Skeletal muscle tissue (tissue), 4 donors: ENCODE data around the gene ST13. TPM values are rescaled to one million over a fixed set of nuclear protein-coding genes. Genes with fewer than 3 reads are reported as not detected.
"Not testable (repeated sequence)": the region's sequence is repeated elsewhere in the genome, so short reads cannot be mapped to it uniquely, and the experiment has no call there.

Experiments used
- H3K27ac ChIP-seq: one replicate; pipeline ENCODE4 v1.7.0; 2013; ENCODE audit warnings: mild to moderate bottlenecking, low read depth, low read length, inconsistent platforms
- H3K27me3 ChIP-seq, 3 donors: one replicate each; pipeline ENCODE4 v1.7.0; 2013; ENCODE audit warnings: low read length in 3 of 3; ENCODE audit not compliant: control insufficient read depth in 3 of 3, insufficient read depth in 3 of 3
- H3K36me3 ChIP-seq, 3 donors: one replicate each; pipeline ENCODE4 v1.7.0; 2013; ENCODE audit warnings: low read length in 3 of 3; ENCODE audit not compliant: control insufficient read depth in 3 of 3, insufficient read depth in 3 of 3
- H3K4me1 ChIP-seq, 3 donors: one replicate each; pipeline ENCODE4 v1.7.0; 2013; ENCODE audit warnings: low read length in 3 of 3, mild to moderate bottlenecking in 3 of 3; ENCODE audit not compliant: control insufficient read depth in 3 of 3, insufficient read depth in 3 of 3
- H3K4me3 ChIP-seq, 3 donors: one replicate each; pipeline ENCODE4 v1.7.0; 2013; ENCODE audit warnings: low read length in 3 of 3
- H3K9ac ChIP-seq, 3 donors: one replicate each; pipeline ENCODE4 v1.7.0; 2013; ENCODE audit warnings: low read length in 3 of 3, mild to moderate bottlenecking in 3 of 3, moderate library complexity in 2 of 3, low read depth in 1 of 3
- H3K9me3 ChIP-seq, 3 donors: one replicate each; pipeline ENCODE4 v1.7.0; 2013; ENCODE audit warnings: low read length in 3 of 3; ENCODE audit not compliant: control insufficient read depth in 3 of 3
- total RNA-seq: library from RNA; depleted of rRNA; stranded (reverse); fragments of >200 nt; gene quantifications from one replicate; pipeline ENCODE4 v1.2.3, GENCODE V29; 2014
- donor health status: Osteomylitis.

The ST13 gene
- total RNA-seq, 1 donor from 2014 or later, result 203 TPM

- H3K27ac ChIP-seq, result no peak overlapping the region
- no peak overlapping the region for H3K4me3 ChIP-seq
- H3K27me3 ChIP-seq, result no peaks in the 10 kb centered on the region
- no peak overlapping the region for H3K9ac ChIP-seq
- peaks cover 0 to 14% (median 4%) of the 10 kb centered on the region in 3 donors for H3K36me3 ChIP-seq
- H3K4me1 ChIP-seq, result no peaks in the 10 kb centered on the region
- H3K9me3 ChIP-seq, result no peaks in the 10 kb centered on the region
These were observed 17.6 kb upstream of the ST13 start for GRCh38 chr22:40874016-40874415.

GRCh38 chr22:40868379-40868778 lies 11.9 kb upstream of the ST13 start:
- not testable (repeated sequence) for H3K4me3 ChIP-seq, H3K27ac ChIP-seq, H3K9me3 ChIP-seq, H3K27me3 ChIP-seq, H3K4me1 ChIP-seq, H3K9ac ChIP-seq
- H3K36me3 ChIP-seq, result peaks cover 0 to 14% (median 4%) of the 10 kb centered on the region in 3 donors

- H3K9ac ChIP-seq, result no peak overlapping the region
- H3K27me3 ChIP-seq, result no peaks in the 10 kb centered on the region
- no peaks in the 10 kb centered on the region for H3K4me1 ChIP-seq
- no peak overlapping the region for H3K27ac ChIP-seq
- H3K4me3 ChIP-seq, result no peak overlapping the region
- no peaks in the 10 kb centered on the region for H3K9me3 ChIP-seq
- peaks cover 0 to 14% (median 4%) of the 10 kb centered on the region in 3 donors for H3K36me3 ChIP-seq
These were observed 10.7 kb upstream of the ST13 start for GRCh38 chr22:40867109-40867508.

- Histone ChIP-seq H3K4me1 (peaks cover 8 to 9% (median 8%) of the 10 kb centered on the region in 3 donors), H3K9ac (no peak overlapping the region), H3K9me3 (no peaks in the 10 kb centered on the region), H3K27me3 (no peaks in the 10 kb centered on the region), H3K4me3 (no peak overlapping the region), H3K36me3 (peaks cover 0 to 7% (median 4%) of the 10 kb centered on the region in 3 donors), H3K27ac (no peak overlapping the region)
These were observed 6.1 kb upstream of the ST13 start for GRCh38 chr22:40862537-40862936.

GRCh38 chr22:40862013-40862412 lies 5.6 kb upstream of the ST13 start, which contains the start of gene DNAJB7:
DNAJB7 (minus strand) TSS chr22:40862113; CDS start chr22:40861994, 119 bp downstream.
- H3K4me1 ChIP-seq, result peaks cover 9 to 13% (median 10%) of the 10 kb centered on the region in 3 donors
- no peaks in the 10 kb centered on the region for H3K9me3 ChIP-seq
- H3K9ac ChIP-seq, result no peak within 1 kb of the TSS
- no peak within 1 kb of the TSS for H3K4me3 ChIP-seq
- H3K36me3 ChIP-seq, result peaks cover 0 to 7% (median 4%) of the 10 kb centered on the region in 3 donors
- no peaks in the 10 kb centered on the region for H3K27me3 ChIP-seq
- H3K27ac ChIP-seq, result no peak within 1 kb of the TSS

- H3K27ac ChIP-seq, result peak overlapping the region; percentile 97
- H3K9me3 ChIP-seq, result no peaks in the 10 kb centered on the region
- H3K4me3 ChIP-seq, result peak overlapping the region; percentile 89 to 100 (median 97)
- H3K9ac ChIP-seq, result peak overlapping the region; percentile 97 to 99 (median 99)
- H3K4me1 ChIP-seq, result peaks cover 37 to 41% (median 40%) of the 10 kb centered on the region in 3 donors
- no peaks in the 10 kb centered on the region for H3K27me3 ChIP-seq
- H3K36me3 ChIP-seq, result peaks cover 2 to 7% (median 4%) of the 10 kb centered on the region in 3 donors
These were observed 943 bp upstream of the ST13 start for GRCh38 chr22:40857309-40857855.

GRCh38 chr22:40855979-40856512 lies 393 bp downstream of the ST13 start:
- H3K9ac ChIP-seq, result peak overlapping the region; percentile 97 to 99 (median 97)
- H3K27ac ChIP-seq, result peak overlapping the region; percentile 97
- H3K27me3 ChIP-seq, result no peaks in the 10 kb centered on the region
- peaks cover 37 to 48% (median 47%) of the 10 kb centered on the region in 3 donors for H3K4me1 ChIP-seq
- peaks cover 0 to 2% (median 0%) of the 10 kb centered on the region in 3 donors for H3K36me3 ChIP-seq
- peak overlapping the region; percentile 89 to 100 (median 97) for H3K4me3 ChIP-seq
- no peaks in the 10 kb centered on the region for H3K9me3 ChIP-seq

GRCh38 chr22:40855071-40855978 lies 1.1 kb downstream of the ST13 start:
- H3K4me3 ChIP-seq, result peak overlapping the region; percentile 89 to 100 (median 97)
- no peaks in the 10 kb centered on the region for H3K27me3 ChIP-seq
- H3K4me1 ChIP-seq, result peaks cover 37 to 49% (median 47%) of the 10 kb centered on the region in 3 donors
- H3K9me3 ChIP-seq, result no peaks in the 10 kb centered on the region
- peak overlapping the region; percentile 97 to 99 (median 97) for H3K9ac ChIP-seq
- peak overlapping the region; percentile 97 for H3K27ac ChIP-seq
- H3K36me3 ChIP-seq, result peaks cover under 1 to 2% (median 1%) of the 10 kb centered on the region in 3 donors

GRCh38 chr22:40853961-40854360 lies 2.5 kb downstream of the ST13 start:
- no peaks in the 10 kb centered on the region for H3K9me3 ChIP-seq
- H3K27ac ChIP-seq, result no peak overlapping the region
- peaks cover 37 to 53% (median 47%) of the 10 kb centered on the region in 3 donors for H3K4me1 ChIP-seq
- no peaks in the 10 kb centered on the region for H3K27me3 ChIP-seq
- H3K36me3 ChIP-seq, result peaks cover 3 to 8% (median 6%) of the 10 kb centered on the region in 3 donors
- peak overlapping the region in 1 of 3 donors; percentile 49 for H3K4me3 ChIP-seq
- H3K9ac ChIP-seq, result peak overlapping the region in 2 of 3 donors; percentile 23 to 51
